Measurements from ENCODE around the gene SMAD2.
"Not testable (repeated sequence)": the region's sequence is repeated elsewhere in the genome, so short reads cannot be mapped to it uniquely, and the experiment has no call there.

SMAD2 gene

DNA sequence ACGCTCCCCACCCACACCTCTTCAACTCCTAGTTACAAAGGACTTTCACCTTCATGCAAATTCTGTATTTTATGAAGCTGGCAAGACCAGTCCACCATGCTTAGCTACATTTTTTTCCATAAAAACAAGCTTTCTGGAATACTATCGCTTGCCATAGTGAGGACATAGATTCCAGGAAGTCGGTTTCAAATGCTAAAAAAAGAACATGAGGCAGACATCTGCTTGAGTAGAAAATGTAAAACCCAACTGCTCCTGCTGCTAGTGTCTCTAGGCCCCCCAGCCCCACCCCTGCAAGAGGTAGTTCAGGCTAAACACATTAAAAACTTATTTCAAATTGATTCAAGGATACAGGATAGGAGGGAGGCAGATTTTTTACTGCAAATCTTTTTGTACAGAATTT is 148.9 kb downstream of the SMAD2 start:
- DNase-seq, result no peak

DNA sequence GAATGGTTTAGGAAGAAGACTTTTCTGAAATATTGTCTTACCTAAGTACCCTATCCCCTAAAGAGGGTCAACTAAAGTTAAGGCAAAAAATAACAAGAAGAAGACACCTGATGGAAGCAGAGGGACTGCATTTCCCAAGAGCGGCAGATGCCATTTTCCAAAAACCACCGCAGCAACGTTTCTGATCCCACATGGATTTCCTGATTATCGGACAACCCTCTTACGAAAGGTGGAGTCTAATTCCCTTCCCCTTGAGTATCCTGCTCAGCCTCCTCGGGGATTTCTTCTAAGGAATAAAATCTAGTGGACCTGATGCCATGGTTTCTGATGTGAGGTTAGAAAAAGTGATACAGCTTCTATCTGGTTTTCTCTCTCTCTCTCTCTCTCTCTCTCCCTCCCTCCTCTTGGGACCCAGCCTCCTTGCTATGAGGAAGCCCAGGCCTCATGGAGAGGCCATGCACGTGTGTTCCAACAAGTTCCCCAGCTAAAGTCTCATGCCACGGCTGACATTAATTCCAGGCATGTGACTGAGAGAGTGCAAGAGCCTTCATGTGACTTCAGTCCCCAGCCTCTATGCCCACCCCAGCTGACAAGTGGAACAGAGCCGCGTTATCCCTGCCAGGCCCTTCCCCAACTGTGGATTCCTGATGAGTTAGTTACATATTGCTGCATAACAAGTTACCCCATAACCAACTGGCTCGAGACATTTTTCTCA is 150.3 kb downstream of the SMAD2 start:
- no peak for DNase-seq

DNA sequence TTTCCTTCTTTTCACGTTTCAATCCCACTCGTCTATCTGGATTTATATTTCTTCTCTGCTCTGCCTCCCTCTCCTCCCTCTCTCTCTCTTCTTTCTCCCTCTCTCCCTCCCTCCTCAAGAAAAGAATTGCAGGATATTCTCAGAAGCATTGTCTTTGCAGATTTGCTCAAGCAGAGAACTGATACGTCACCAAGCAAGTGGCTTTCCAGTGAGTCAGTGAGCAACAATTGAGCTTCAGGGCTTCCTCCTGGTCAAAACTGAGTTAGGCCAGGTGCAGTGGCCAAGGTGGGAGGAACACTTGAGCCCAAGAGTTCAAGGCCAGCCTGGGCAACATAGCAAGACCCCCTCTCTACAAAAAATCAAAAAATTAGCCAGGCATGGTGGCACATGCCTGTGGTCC is 151.1 kb downstream of the SMAD2 start:
- DNase-seq, result no peak

DNA sequence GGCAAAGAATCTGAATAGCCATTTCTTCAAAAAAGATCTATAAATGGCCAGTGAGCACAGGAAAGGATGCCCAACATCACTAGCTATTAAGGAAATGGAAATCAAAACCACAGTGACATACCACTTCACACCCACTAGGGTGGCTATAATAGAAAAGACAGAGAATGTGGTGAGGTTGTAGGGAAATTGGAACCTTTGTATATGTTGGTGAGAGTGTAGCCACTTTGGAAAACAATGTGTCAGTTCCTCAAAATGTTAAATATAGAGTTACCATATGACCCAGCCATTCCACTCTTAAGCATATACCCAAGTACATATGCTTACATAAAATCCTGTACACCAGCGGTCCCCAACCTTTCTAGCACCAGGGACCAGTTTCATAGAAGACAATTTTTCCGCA is 152.8 kb downstream of the SMAD2 start:
- DNase-seq, result peak; percentile 6

DNA sequence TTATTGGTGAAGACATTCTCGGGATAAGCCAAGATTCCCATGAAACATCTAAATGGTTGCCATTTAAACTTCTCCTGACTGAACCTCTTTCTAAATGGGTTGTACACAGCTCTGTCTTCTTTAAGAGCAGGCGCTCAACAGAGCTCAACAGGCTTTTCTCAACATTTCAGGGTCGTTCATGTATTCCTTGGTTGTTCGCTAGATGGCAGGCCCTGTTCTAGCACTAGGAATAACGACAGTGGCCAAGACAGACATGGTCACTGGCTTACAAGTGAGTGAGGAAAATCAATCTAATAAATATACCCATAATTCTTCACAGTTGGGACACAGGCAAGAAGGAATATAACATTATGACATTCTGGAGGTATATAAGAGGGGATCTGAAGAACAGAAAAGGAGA is 154.5 kb downstream of the SMAD2 start:
- DNase-seq, result no peak

DNA sequence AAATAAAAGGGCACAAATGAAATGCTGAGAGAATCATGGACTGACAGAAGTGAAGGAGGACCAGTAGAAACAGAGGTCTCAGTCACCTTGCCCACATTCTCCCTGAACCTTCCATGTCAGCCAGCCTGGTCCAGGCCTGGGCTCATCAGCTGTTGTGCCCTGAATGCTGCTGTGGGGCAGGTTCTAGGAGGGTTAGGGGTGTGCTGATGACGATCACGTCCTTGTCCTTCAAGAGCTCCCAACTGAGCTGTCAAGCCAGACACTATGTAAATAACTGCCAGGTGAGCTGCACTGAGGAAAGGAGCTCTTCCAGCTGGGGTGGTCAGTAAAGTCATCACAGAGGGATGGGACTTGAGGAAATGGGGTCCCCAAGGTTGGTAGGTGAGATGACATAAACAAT is 156.5 kb downstream of the SMAD2 start:
- no peak for DNase-seq

DNA sequence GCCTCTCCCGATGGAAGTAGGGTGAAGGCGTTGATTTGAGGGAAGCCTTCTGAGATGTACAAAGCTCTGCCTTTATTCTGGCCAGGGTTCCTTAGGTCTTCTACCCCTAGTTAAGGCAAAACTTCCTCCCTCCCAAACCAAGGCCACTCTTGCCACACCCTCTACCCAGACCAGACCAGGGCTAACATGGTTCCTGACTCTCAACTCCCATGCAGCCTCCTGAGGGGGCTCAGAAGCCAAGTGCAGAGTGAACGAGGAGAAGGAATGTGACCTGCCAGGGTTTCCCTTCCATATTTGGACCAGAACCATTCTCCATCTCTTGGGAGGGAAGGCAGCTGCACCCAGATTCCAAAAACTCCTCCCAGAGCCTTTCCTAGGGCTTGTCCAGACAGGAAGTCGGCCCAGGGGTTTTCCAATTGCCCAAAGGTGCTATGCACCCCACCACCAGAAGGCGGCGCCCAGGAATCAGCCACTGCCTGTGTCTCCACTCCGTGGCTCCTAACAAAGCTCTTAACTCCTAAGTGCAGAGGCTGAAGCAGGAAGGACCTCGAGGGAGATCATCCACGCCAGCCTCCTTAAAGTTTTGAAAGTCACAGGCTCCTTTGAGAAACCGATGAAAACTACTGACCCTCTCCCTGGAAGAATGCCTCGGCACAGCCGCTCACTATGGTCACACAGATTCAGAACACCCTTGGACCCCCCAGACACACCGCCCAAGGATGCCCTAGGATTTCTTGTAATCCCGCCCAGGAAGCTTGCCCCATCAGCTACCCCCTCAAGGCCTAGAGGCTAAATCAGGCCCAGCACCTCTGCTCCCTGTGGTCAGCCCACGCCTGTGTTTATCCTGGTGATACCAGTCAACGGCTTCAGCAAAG is 157.8 kb downstream of the SMAD2 start:
- DNase-seq, result peak; percentile 59

DNA sequence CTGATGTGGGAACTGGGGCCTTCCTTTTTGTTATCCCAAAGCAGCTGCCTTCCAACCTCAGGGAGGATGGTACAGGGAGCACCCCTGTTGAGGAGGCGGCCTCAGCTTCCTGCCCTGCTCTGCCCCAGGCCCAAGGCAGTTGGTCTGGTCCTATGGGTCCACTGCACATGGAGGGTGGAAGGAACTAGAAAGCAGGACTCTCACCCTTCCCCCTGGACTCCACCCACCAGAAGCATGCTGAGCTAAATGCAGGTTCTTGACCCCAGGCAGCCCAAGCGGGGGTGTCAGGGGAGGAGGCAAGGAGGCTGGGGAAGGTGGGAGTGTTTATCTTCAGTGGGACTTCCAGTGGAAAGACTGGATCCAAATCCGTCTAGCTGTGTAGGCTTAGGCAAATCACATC is 158.5 kb downstream of the SMAD2 start:
- DNase-seq, result no peak

DNA sequence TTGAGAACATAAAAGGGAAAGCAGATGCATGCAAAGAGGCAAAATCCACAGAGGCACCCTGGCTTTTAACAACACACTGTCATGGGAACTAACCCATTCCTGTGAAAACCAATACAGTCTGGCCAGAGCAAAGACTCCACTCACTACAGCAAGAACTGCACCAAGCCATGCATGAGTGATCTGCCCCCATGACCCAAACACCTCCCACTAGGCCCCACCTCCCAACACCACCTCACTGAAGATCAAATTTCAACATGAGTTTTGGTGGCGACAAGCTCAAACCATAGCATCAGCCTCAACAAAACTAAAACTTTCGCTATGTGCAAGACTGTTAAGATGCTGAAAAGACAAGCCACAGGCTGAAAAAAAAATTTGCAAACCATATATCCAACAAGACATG is 162.8 kb downstream of the SMAD2 start:
- no peak for DNase-seq

DNA sequence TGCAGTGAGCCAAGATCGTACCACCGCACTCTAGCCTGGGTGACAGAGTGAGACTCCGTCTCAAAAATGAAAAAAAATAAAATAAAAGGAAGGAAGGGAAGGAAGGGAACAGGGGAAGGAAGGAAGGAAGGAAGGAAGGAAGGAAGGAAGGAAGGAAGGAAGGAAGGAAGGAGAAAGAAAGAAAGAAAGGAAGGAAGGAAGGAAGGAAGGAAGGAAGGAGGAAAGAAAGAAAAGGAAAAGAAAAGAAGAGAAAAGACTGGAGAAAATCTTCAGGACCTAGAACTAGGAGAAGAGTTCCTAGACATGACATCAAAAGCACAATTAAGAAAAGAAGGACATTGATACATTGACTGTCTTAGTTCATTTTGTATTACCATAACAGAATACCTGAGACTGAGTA is 163.3 kb downstream of the SMAD2 start:
- not testable (repeated sequence) for DNase-seq

Data from activated CD4-positive, alpha-beta T cell treated with anti-CD3 and anti-CD28 coated beads, Interleukin-2, amount 50 U/mL, for 16 hours (primary cell).